DMS 273 (cell line): ENCODE measurements around the gene IPPK.

Experiments
- DNase-seq: peaks from one replicate; lab custom pipeline; 2025; ENCODE audit not compliant: unreplicated experiment; lab: John Stamatoyannopoulos, UW

IPPK gene

GRCh38 chr9:92657296-92658094 is 12.4 kb downstream of the IPPK start:
- DNase-seq: peak; percentile 21

GRCh38 chr9:92656537-92656925 is 13.4 kb downstream of the IPPK start:
- no peak for DNase-seq

GRCh38 chr9:92655896-92656536 is 13.9 kb downstream of the IPPK start:
- no peak for DNase-seq

GRCh38 chr9:92655366-92655765 is 14.6 kb downstream of the IPPK start:
- DNase-seq: no peak

- DNase-seq: no peak
Observed at GRCh38 chr9:92654481-92655301, 15.2 kb downstream of the IPPK start.

- DNase-seq: no peak
Observed at GRCh38 chr9:92652461-92652860, 17.5 kb downstream of the IPPK start.

- DNase-seq: no peak
Observed at GRCh38 chr9:92650839-92651621, 18.9 kb downstream of the IPPK start.

GRCh38 chr9:92650296-92650695 is 19.6 kb downstream of the IPPK start:
- no peak for DNase-seq

GRCh38 chr9:92649007-92649406 is 20.9 kb downstream of the IPPK start:
- no peak for DNase-seq

GRCh38 chr9:92648474-92648971 is 21.4 kb downstream of the IPPK start:
- no peak for DNase-seq

GRCh38 chr9:92647671-92648473 is 22.1 kb downstream of the IPPK start:
- DNase-seq: no peak

GRCh38 chr9:92645041-92645440 is 24.9 kb downstream of the IPPK start:
- DNase-seq: no peak

- DNase-seq: no peak
Observed at GRCh38 chr9:92644278-92644677, 25.7 kb downstream of the IPPK start.

- DNase-seq: no peak
Observed at GRCh38 chr9:92642564-92642963, 27.4 kb downstream of the IPPK start.

GRCh38 chr9:92642041-92642451 is 27.9 kb downstream of the IPPK start:
- no peak for DNase-seq

- DNase-seq: no peak
Observed at GRCh38 chr9:92641092-92641809, 28.7 kb downstream of the IPPK start.

GRCh38 chr9:92640398-92641091 is 29.4 kb downstream of the IPPK start:
- no peak for DNase-seq

- DNase-seq: peak; percentile 16
Observed at GRCh38 chr9:92639791-92640271, 30.1 kb downstream of the IPPK start.

GRCh38 chr9:92639124-92639523 is 30.8 kb downstream of the IPPK start:
- no peak for DNase-seq
